Bronchial epithelial cell (primary cell): ENCODE data around the gene ATL3. TPM values are rescaled to one million over a fixed set of nuclear protein-coding genes. Genes with fewer than 3 reads are reported as not detected.
"Not testable (repeated sequence)": the region's sequence is repeated elsewhere in the genome, so short reads cannot be mapped to it uniquely, and the experiment has no call there.

ENCODE experiments used
- DNase-seq: peaks from one replicate; pipeline ENCODE4 v3.0.0-alpha.2; 2010; ENCODE audit warnings: low read depth
- FAIRE-seq: peaks from 2 replicates; lab custom pipeline; 2011; peaks lifted over from hg19 to GRCh38; lab: Jason Lieb, UNC
- H3K27me3 ChIP-seq: 2 replicates; pipeline ENCODE4 v1.5.1; 2011; ENCODE audit warnings: low read length; ENCODE audit not compliant: control insufficient read depth, insufficient read depth
- H3K36me3 ChIP-seq: 2 replicates; pipeline ENCODE4 v1.5.1; 2011; ENCODE audit warnings: low read length; ENCODE audit not compliant: control insufficient read depth, insufficient read depth
- H3K4me3 ChIP-seq: 2 replicates; pipeline ENCODE4 v1.5.1; 2011; ENCODE audit warnings: mild to moderate bottlenecking, low read depth, low read length, control low read depth
- CTCF ChIP-seq: IDR thresholded peaks from 2 replicates; pipeline ENCODE4 v1.5.1; 2011; ENCODE audit warnings: mild to moderate bottlenecking, moderate library complexity, low read length, control low read depth, inconsistent platforms; ENCODE audit not compliant: insufficient read depth, severe bottlenecking
- total RNA-seq: library from RNA; depleted of rRNA; stranded (reverse); fragments of >200 nt; gene quantifications from 2 replicates; pipeline ENCODE4 v1.2.1, GENCODE V29; 2014

The ATL3 gene
- total RNA-seq, 1 donor from 2014 or later = 63.7 TPM

GRCh38 chr11:63663809-63664208 lies 7.4 kb downstream of the ATL3 start:
- DNase-seq = peak; percentile 74
- Histone ChIP-seq H3K4me3 (no peak overlapping the region), H3K36me3 (no peaks in the 10 kb centered on the region), H3K27me3 (no peaks in the 10 kb centered on the region)
- FAIRE-seq = no peak
- TF ChIP-seq CTCF = no peak

GRCh38 chr11:63660972-63661371 lies 10.2 kb downstream of the ATL3 start:
- no peak for DNase-seq
- Histone ChIP-seq H3K27me3 (no peaks in the 10 kb centered on the region), H3K36me3 (no peaks in the 10 kb centered on the region), H3K4me3 (no peak overlapping the region)
- FAIRE-seq = no peak
- TF ChIP-seq CTCF = no peak

- no peaks in the 10 kb centered on the region for H3K27me3 ChIP-seq
- TF ChIP-seq CTCF = no peak
- H3K36me3 ChIP-seq = peaks cover 8% of the 10 kb centered on the region
- no peak for FAIRE-seq
- DNase-seq = no peak
- H3K4me3 ChIP-seq = no peak overlapping the region
Measured at GRCh38 chr11:63652671-63653070, 18.5 kb downstream of the ATL3 start.

GRCh38 chr11:63643205-63643604 lies 28.0 kb downstream of the ATL3 start:
- H3K4me3 ChIP-seq = no peak overlapping the region
- no peak for TF ChIP-seq CTCF
- FAIRE-seq = no peak
- H3K36me3 ChIP-seq = peaks cover 12% of the 10 kb centered on the region
- H3K27me3 ChIP-seq = no peaks in the 10 kb centered on the region
- no peak for DNase-seq

GRCh38 chr11:63641727-63642126 lies 29.4 kb downstream of the ATL3 start:
- H3K36me3 ChIP-seq = peaks cover 13% of the 10 kb centered on the region
- H3K27me3 ChIP-seq = no peaks in the 10 kb centered on the region
- FAIRE-seq (no peak), DNase-seq (no peak)
- H3K4me3 ChIP-seq = no peak overlapping the region
- peak; percentile 11 for TF ChIP-seq CTCF

- FAIRE-seq = no peak
- DNase-seq = peak; percentile 28
- TF ChIP-seq CTCF = peak; percentile 17
- no peaks in the 10 kb centered on the region for H3K27me3 ChIP-seq
- H3K4me3 ChIP-seq = no peak overlapping the region
- H3K36me3 ChIP-seq = peaks cover 16% of the 10 kb centered on the region
Measured at GRCh38 chr11:63639199-63639832, 31.9 kb downstream of the ATL3 start.

GRCh38 chr11:63638436-63638835 lies 32.7 kb downstream of the ATL3 start:
- H3K27me3 ChIP-seq, DNase-seq, FAIRE-seq, H3K4me3 ChIP-seq: not testable (repeated sequence)
- peaks cover 15% of the 10 kb centered on the region for H3K36me3 ChIP-seq
